ENCODE results near the gene QRSL1.

Gene QRSL1

GRCh38 chr6:106705156-106705555 is 75.8 kb downstream of the QRSL1 start:
- TF ChIP-seq REST (IDR thresholded peaks at IDR 0.05; ENCODE audit: insufficient read depth in 1 of 2, low read depth in 2 of 2, low read length in 2 of 2): no peak
- TF ChIP-seq FOXP2 (optimal IDR thresholded peaks at IDR 0.05; ENCODE audit: borderline replicate concordance, extremely low read depth, extremely low read length, insufficient read depth): no peak
- TF ChIP-seq POLR2AphosphoS5 (IDR thresholded peaks at IDR 0.05; ENCODE audit: low read depth, low read length): no peak
- no peak for TF ChIP-seq TAF1 (IDR thresholded peaks at IDR 0.05; ENCODE audit: borderline replicate concordance, insufficient read depth, low read length)
- TF ChIP-seq SIN3A (IDR thresholded peaks at IDR 0.05; ENCODE audit: borderline replicate concordance, insufficient read depth, low read length): no peak

GRCh38 chr6:106710580-106710979 is 81.2 kb downstream of the QRSL1 start:
- TF ChIP-seq POLR2AphosphoS5 (IDR thresholded peaks at IDR 0.05; ENCODE audit: low read depth, low read length) (no peak), REST (IDR thresholded peaks at IDR 0.05; ENCODE audit: insufficient read depth in 1 of 2, low read depth in 2 of 2, low read length in 2 of 2) (no peak), FOXP2 (optimal IDR thresholded peaks at IDR 0.05; ENCODE audit: borderline replicate concordance, extremely low read depth, extremely low read length, insufficient read depth) (no peak), SIN3A (IDR thresholded peaks at IDR 0.05; ENCODE audit: borderline replicate concordance, insufficient read depth, low read length) (no peak), TAF1 (IDR thresholded peaks at IDR 0.05; ENCODE audit: borderline replicate concordance, insufficient read depth, low read length) (no peak)

GRCh38 chr6:106714281-106714680 is 84.9 kb downstream of the QRSL1 start:
- TF ChIP-seq SIN3A (IDR thresholded peaks at IDR 0.05; ENCODE audit: borderline replicate concordance, insufficient read depth, low read length): no peak
- no peak for TF ChIP-seq POLR2AphosphoS5 (IDR thresholded peaks at IDR 0.05; ENCODE audit: low read depth, low read length)

GRCh38 chr6:106715922-106716321 is 86.5 kb downstream of the QRSL1 start:
- TF ChIP-seq REST (IDR thresholded peaks at IDR 0.05; ENCODE audit: insufficient read depth in 1 of 2, low read depth in 2 of 2, low read length in 2 of 2) (no peak), TAF1 (IDR thresholded peaks at IDR 0.05; ENCODE audit: borderline replicate concordance, insufficient read depth, low read length) (no peak), POLR2AphosphoS5 (IDR thresholded peaks at IDR 0.05; ENCODE audit: low read depth, low read length) (no peak), FOXP2 (optimal IDR thresholded peaks at IDR 0.05; ENCODE audit: borderline replicate concordance, extremely low read depth, extremely low read length, insufficient read depth) (no peak), SIN3A (IDR thresholded peaks at IDR 0.05; ENCODE audit: borderline replicate concordance, insufficient read depth, low read length) (no peak)

- no peak for TF ChIP-seq SIN3A (IDR thresholded peaks at IDR 0.05; ENCODE audit: borderline replicate concordance, insufficient read depth, low read length)
Measured at GRCh38 chr6:106716966-106717365, 87.6 kb downstream of the QRSL1 start.
